GM10248 (cell line): ENCODE data around the gene LSP1.
"Not testable (repeated sequence)": the region's sequence is repeated elsewhere in the genome, so short reads cannot be mapped to it uniquely, and the experiment has no call there.

Experiments
- CTCF ChIA-PET: fragments of 300-600 bp; sonication (Branson Sonifier 250); formaldehyde crosslinking; extraction: SDS; loops from one replicate; lab custom pipeline; 2021; ENCODE audit warnings: antibody characterized with exemption; lab: Yijun Ruan, JAX
- POLR2A ChIA-PET: fragments of 350-650 bp; sonication (Branson Sonifier 250); formaldehyde crosslinking; extraction: SDS; loops from one replicate; lab custom pipeline; 2020; ENCODE audit warnings: antibody characterized with exemption; lab: Yijun Ruan, JAX
- DNase-seq: peaks from one replicate; pipeline ENCODE4 v3.0.0; 2012; ENCODE audit errors: extremely low spot score
- TF ChIP-seq, protein P1 (sequence below): IDR thresholded peaks from 2 replicates; pipeline ENCODE4 v1.5.1; 2012; ENCODE audit warnings: mild to moderate bottlenecking, low read depth; ENCODE audit errors: extremely low read depth, missing control alignments, control extremely low read depth

The LSP1 gene

GRCh38 chr11:1870721-1871466 lies 18.0 kb downstream of the LSP1 start:
- ChIA-PET CTCF (interaction anchor here (0.9 to 2.6 kb wide), 3 partner anchors 12 to 35 kb away, joined by 3 to 16 read pairs (median 5); no protein-coding TSS in a partner anchor), POLR2A (no interaction called here)
- TF ChIP-seq, protein P1, sequence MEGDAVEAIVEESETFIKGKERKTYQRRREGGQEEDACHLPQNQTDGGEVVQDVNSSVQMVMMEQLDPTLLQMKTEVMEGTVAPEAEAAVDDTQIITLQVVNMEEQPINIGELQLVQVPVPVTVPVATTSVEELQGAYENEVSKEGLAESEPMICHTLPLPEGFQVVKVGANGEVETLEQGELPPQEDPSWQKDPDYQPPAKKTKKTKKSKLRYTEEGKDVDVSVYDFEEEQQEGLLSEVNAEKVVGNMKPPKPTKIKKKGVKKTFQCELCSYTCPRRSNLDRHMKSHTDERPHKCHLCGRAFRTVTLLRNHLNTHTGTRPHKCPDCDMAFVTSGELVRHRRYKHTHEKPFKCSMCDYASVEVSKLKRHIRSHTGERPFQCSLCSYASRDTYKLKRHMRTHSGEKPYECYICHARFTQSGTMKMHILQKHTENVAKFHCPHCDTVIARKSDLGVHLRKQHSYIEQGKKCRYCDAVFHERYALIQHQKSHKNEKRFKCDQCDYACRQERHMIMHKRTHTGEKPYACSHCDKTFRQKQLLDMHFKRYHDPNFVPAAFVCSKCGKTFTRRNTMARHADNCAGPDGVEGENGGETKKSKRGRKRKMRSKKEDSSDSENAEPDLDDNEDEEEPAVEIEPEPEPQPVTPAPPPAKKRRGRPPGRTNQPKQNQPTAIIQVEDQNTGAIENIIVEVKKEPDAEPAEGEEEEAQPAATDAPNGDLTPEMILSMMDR: no peak
- DNase-seq: no peak

DNA sequence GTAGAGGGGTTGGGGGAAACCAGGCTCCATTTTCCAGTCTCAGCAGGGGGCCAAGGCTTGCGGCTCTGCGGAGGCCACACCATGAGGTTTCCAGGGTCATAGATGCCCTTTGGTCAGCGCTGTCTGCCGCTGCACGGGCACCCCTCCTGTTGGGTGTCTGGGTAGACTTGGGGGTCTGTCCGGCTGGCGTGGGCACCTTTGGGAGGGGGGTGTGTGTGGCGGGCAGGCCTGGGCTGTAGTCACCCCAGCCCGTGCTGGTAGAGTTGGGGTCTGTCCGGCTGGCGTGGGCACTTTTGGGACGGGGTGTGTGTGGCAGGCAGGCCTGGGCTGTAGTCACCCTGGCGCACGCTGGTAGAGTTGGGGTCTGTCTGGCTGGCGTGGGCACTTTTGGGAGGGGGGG lies 18.6 kb downstream of the LSP1 start:
- ChIA-PET CTCF (no interaction called here), POLR2A (no interaction called here)
- DNase-seq: no peak
- TF ChIP-seq, protein P1: no peak

DNA sequence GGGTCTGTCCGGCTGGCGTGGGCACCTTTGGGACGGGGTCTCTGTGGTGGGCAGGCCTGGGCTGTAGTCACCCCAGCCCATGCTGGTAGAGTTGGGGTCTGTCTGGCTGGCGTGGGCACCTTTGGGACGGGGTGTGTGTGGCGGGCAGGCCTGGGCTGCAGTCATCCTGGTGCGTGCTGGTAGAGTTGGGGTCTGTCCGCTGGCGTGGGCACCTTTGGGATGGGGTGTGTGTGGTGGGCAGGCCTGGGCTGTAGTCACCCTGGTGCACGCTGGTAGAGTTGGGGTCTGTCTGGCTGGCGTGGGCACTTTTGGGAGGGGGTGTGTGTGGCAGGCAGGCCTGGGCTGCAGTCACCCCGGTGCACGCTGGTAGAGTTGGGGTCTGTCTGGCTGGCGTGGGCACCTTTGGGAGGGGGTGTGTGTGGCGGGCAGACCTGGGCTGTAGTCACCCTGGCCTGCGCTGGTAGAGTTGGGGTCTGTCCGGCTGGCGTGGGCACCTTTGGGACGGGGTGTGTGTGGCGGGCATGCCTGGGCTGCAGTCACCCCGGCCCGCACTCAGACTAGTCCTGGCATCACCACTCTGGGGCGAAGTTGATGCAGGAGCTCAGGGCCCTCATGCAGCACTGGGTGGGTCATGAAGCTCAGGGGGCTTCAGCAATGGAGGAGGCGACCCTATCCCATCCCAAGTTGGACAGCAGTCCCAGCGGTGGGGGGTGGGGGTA lies 19.5 kb downstream of the LSP1 start:
- CTCF ChIA-PET: interaction anchor here (1.0 kb wide), 1 partner anchor 10 kb away, joined by 3 read pairs; no protein-coding TSS in a partner anchor
- DNase-seq: no peak
- TF ChIP-seq, protein P1: no peak
- POLR2A ChIA-PET: interaction anchor here (0.6 kb wide), 1 partner anchor 9 kb away, joined by 3 read pairs; no protein-coding TSS in a partner anchor

DNA sequence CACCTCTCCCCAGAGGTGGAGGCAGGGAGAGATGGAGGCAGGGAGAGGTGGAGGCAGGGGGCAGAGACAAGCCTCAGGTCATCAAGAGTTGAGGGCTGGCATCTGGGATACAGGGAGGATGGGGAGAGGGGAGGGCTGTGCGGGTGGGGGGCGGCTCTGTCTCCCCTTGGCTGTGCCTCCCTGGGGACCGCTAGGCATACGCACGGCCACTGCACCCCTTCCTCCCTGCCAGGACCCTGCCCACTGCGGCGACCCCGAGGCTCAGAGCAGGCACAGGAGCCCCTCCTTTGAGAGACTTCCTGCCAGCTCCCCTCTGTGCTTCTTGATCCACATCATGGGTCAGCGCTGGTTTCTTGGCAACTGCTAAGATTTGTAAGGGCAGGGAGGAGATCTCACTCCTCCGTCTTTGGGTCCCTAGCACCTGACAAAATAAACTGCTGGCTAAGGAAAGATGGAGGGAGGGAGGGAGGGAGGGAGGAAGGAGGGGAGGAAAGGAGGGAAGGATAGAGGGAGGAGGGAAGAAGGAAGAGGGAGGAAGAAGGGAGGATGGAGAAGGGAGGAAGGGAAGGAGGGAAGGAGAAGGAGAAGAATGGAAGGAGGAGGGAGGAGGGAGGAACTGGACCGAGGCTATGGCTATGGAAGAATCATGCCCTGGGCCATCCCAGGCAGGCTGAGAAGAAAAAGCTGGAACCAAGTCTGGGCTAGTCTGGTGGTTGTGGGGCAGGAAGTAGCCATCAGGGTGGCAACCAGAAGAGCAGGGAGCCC lies 20.3 kb downstream of the LSP1 start:
- ChIA-PET POLR2A (interaction anchor here (0.6 kb wide), 1 partner anchor 8 kb away, joined by 3 read pairs; no protein-coding TSS in a partner anchor), CTCF (interaction anchor here (1.0 kb wide), 1 partner anchor 9 kb away, joined by 3 read pairs; no protein-coding TSS in a partner anchor)
- TF ChIP-seq, protein P1: no peak
- DNase-seq: no peak

GRCh38 chr11:1873813-1874150 lies 20.9 kb downstream of the LSP1 start:
- DNase-seq, POLR2A ChIA-PET, CTCF ChIA-PET: not testable (repeated sequence)

DNA sequence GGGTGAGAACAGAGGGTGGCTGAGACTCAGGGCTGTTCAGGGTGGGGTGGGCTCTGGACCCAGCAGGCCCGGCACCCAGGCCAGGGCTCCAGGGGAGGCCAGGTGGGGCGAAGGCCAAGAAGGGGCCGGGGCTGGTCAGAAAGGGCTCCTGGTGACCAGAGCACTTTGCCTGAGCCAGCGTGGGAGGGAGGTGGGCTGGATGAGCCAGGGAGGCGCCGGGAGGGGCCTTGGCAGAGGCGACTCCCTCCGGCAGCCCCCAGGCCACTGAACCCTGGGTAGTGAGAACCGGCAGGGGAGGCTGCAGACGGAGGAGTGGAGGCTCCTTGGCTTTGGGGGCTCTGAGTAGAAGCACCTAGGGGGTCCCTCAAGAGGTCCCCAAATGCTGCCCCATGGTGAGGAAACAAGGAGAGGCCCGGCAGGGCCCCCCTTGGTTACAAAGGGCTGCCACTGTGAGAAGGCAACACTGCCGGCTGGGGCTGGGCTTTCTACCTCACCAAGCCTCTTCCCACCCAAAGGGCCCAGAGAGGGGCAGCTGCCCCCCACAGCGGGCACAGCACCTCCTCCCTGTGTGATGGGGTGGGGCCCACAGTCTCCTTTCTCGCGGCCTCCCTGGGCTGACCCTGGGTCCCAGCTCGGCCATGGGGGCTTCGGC lies 21.7 kb downstream of the LSP1 start:
- DNase-seq, CTCF ChIA-PET: not testable (repeated sequence)
- POLR2A ChIA-PET: interaction anchor here (1.5 kb wide), 1 partner anchor 24 kb away, joined by 3 read pairs; no protein-coding TSS in a partner anchor

- POLR2A ChIA-PET: interaction anchor here (1.5 kb wide), 1 partner anchor 25 kb away, joined by 3 read pairs; no protein-coding TSS in a partner anchor
- CTCF ChIA-PET: interaction anchor here (1.6 to 2.5 kb wide), 4 partner anchors 10 to 276 kb away, joined by 3 to 8 read pairs (median 5); no protein-coding TSS in a partner anchor
- TF ChIP-seq, protein P1: no peak
- no peak for DNase-seq
These were observed 22.4 kb downstream of the LSP1 start for GRCh38 chr11:1875093-1875850.

- ChIA-PET POLR2A (interaction anchor here (0.7 to 1.5 kb wide), 2 partner anchors 21 to 25 kb away, joined by 3 read pairs; no protein-coding TSS in a partner anchor), CTCF (interaction anchor here (1.0 to 2.5 kb wide), 11 partner anchors 10 to 276 kb away, joined by 3 to 8 read pairs (median 4); no protein-coding TSS in a partner anchor)
- not testable (repeated sequence) for DNase-seq
These were observed 23.0 kb downstream of the LSP1 start for GRCh38 chr11:1875851-1876301.
